Stimulated activated CD4-positive, alpha-beta T cell treated with anti-CD3 and anti-CD28 coated beads, Interleukin-4, amount 100 ng/mL, for 24 hours (primary cell): ENCODE results near the gene CDC42EP4.

Experiments
- DNase-seq: peaks from one replicate; pipeline ENCODE4 v3.0.0-alpha.2; 2020

The CDC42EP4 gene

DNA sequence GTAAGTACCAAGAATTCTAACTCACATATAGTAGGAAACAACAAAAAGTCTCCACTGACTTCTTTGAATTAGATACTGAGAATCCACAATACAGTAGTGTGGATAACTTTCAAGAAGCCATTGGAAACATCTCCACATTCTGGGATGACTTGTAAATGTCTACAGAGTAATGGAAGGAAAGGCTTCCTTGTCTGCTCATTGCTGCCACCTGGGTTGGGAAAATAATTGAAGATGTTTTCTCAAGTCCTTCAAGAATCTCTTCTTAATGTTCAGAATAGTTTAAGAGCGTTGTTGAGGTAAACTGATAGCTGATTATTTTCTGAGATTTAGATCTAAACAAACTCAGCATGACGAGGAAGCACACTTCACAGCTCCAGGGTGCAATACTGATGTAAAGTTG is 64.1 kb downstream of the CDC42EP4 start:
- no peak for DNase-seq

DNA sequence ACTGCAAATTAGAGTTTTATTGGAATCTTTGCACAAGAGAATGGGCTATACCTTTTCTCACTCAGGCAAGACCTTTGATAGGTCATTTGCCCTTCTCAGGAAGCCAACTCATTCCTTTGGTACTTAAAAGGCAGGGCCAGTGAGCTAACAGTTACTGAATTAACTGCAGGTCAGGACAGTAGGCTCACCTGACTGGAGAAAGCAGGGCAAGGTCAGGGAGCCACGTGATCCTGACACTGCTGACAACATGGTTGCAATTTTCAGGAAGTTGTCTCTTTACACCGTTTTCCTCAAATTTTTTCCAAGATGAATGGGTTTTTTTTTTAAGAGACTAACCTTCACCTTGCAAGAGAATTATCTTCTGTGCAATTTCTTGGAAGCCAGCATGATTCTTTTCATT is 71.2 kb downstream of the CDC42EP4 start:
- no peak for DNase-seq

GRCh38 chr17:73237714-73238113 is 74.1 kb downstream of the CDC42EP4 start:
- DNase-seq = no peak

- no peak for DNase-seq
Measured at GRCh38 chr17:73234736-73235135, 77.1 kb downstream of the CDC42EP4 start.
